SK-N-SH (cell line): ENCODE data around the gene SLC2A8. TPM values are rescaled to one million over a fixed set of nuclear protein-coding genes. Genes with fewer than 3 reads are reported as not detected.

Experiments used
- CTCF ChIA-PET: fragments of 300-600, 350-600 bp; formaldehyde crosslinking; extraction: SDS; loops from one replicate; lab custom pipeline; 2021; lab: Yijun Ruan, JAX
- POLR2A ChIA-PET: fragments of 350-600 bp; sonication (Branson Sonifier 250); formaldehyde crosslinking; extraction: SDS; loops from one replicate; lab custom pipeline; 2020; ENCODE audit warnings: antibody characterized with exemption, inconsistent platforms; lab: Yijun Ruan, JAX
- DNase-seq: peaks from one replicate; pipeline ENCODE4 v3.0.0; 2012
- H2AFZ ChIP-seq: fragments of 200-600 bp; sonication (generic); 2 replicates; pipeline ENCODE4 v1.8.1; 2016; ENCODE audit warnings: antibody characterized with exemption, mild to moderate bottlenecking, low read depth
- H3F3A ChIP-seq: fragments of 200-600 bp; sonication (generic); replicated peaks from 2 replicates; pipeline ENCODE3; 2016; ENCODE audit warnings: antibody characterized with exemption, mild to moderate bottlenecking; ENCODE audit not compliant: insufficient read depth
- H3K27ac ChIP-seq, 2 experiments: fragments of 200-500 bp in 1 of 2; fragments of 200-600 bp in 1 of 2; sonication (Bioruptor generic) in 1 of 2; sonication (generic), shearing (Covaris generic) in 1 of 2; 2 replicates each; pipeline versions ENCODE4 v1.5.1 to v1.6.1; 2014 to 2016; ENCODE audit warnings: low read depth in 2 of 2, inconsistent platforms in 1 of 2, low read length in 1 of 2, mild to moderate bottlenecking in 1 of 2, mixed read lengths in 1 of 2
- H3K27me3 ChIP-seq: fragments of 200-600 bp; sonication (generic), shearing (Covaris generic); 2 replicates; pipeline ENCODE4 v1.6.1; 2016; ENCODE audit warnings: mixed run types; ENCODE audit not compliant: insufficient read depth
- H3K36me3 ChIP-seq, 2 experiments: fragments of 200-500 bp in 1 of 2; fragments of 200-600 bp in 1 of 2; sonication (Bioruptor generic) in 1 of 2; sonication (generic) in 1 of 2; replicated peaks in 1 of 2; 2 replicates each; pipeline versions ENCODE3 to v1.5.1; 2014 to 2016; ENCODE audit warnings: low read length in 1 of 2, mild to moderate bottlenecking in 1 of 2; ENCODE audit not compliant: insufficient read depth in 2 of 2, control insufficient read depth in 1 of 2
- H3K4me1 ChIP-seq, 2 experiments: fragments of 200-500 bp in 1 of 2; fragments of 200-600 bp in 1 of 2; sonication (Bioruptor generic) in 1 of 2; sonication (generic), shearing (Covaris generic) in 1 of 2; 2 replicates each; pipeline versions ENCODE4 v1.5.1 to v1.6.1; 2014 to 2016; ENCODE audit warnings: low read depth in 1 of 2, low read length in 1 of 2, mixed run types in 1 of 2; ENCODE audit not compliant: insufficient read depth in 2 of 2, control insufficient read depth in 1 of 2
- H3K4me2 ChIP-seq: fragments of 200-600 bp; sonication (generic), shearing (Covaris generic); 2 replicates; pipeline ENCODE4 v1.6.1; 2017; ENCODE audit warnings: mixed run types
- H3K4me3 ChIP-seq, 2 experiments: fragments of 200-500 bp in 1 of 2; fragments of 200-600 bp in 1 of 2; sonication (Bioruptor generic) in 1 of 2; sonication (generic), shearing (Covaris generic) in 1 of 2; 2 replicates each; pipeline versions ENCODE4 v1.5.1 to v1.8.1; 2014 to 2016; ENCODE audit warnings: low read depth in 2 of 2, inconsistent platforms in 1 of 2, low read length in 1 of 2, mild to moderate bottlenecking in 1 of 2, mixed read lengths in 1 of 2, moderate library complexity in 1 of 2
- H3K79me2 ChIP-seq: fragments of 200-600 bp; sonication (generic); 2 replicates; pipeline ENCODE4 v1.8.1; 2017; ENCODE audit warnings: mild to moderate bottlenecking; ENCODE audit not compliant: insufficient read depth
- H3K9ac ChIP-seq: fragments of 200-600 bp; sonication (generic); 2 replicates; pipeline ENCODE4 v1.6.1; 2017; ENCODE audit warnings: mixed run types
- H3K9me2 ChIP-seq: fragments of 200-600 bp; sonication (generic); 2 replicates; pipeline ENCODE4 v1.6.1; 2017; ENCODE audit warnings: mixed run types
- H3K9me3 ChIP-seq: fragments of 200-600 bp; sonication (generic); 2 replicates; pipeline ENCODE4 v1.6.1; 2017; ENCODE audit warnings: mixed run types, mild to moderate bottlenecking, moderate library complexity
- H4K20me1 ChIP-seq: fragments of 200-600 bp; sonication (generic); 2 replicates; pipeline ENCODE4 v1.6.1; 2017; ENCODE audit warnings: mild to moderate bottlenecking, mixed run types; ENCODE audit not compliant: insufficient read depth
- CTCF ChIP-seq: fragments of 200-600 bp; sonication (generic); IDR thresholded peaks from 2 replicates; pipeline ENCODE4 v1.6.1; 2017; ENCODE audit warnings: antibody characterized with exemption, mild to moderate bottlenecking, moderate library complexity
- ELF1 ChIP-seq: IDR thresholded peaks from 2 replicates; pipeline ENCODE4 v1.4.0; 2012
- EP300 ChIP-seq, 2 experiments: IDR thresholded peaks; 2 replicates each; pipeline versions ENCODE4 v1.4.0 to v1.6.1; 2012; ENCODE audit warnings: borderline replicate concordance in 1 of 2, low read depth in 1 of 2, low read length in 1 of 2
- FOSL2 ChIP-seq: IDR thresholded peaks from 2 replicates; pipeline ENCODE4 v1.4.0; 2012; ENCODE audit warnings: low read depth, mild to moderate bottlenecking, moderate library complexity, borderline replicate concordance
- GABPA ChIP-seq: IDR thresholded peaks from 2 replicates; pipeline ENCODE4 v1.4.0; 2012; ENCODE audit warnings: low read depth, mild to moderate bottlenecking
- MAX ChIP-seq: IDR thresholded peaks from 2 replicates; pipeline ENCODE4 v1.4.0; 2012; ENCODE audit warnings: low read depth
- MEF2A ChIP-seq: IDR thresholded peaks from 2 replicates; pipeline ENCODE4 v1.4.0; 2012; ENCODE audit warnings: low read depth, borderline replicate concordance
- NRF1 ChIP-seq: IDR thresholded peaks from 2 replicates; pipeline ENCODE4 v1.6.1; 2012; ENCODE audit warnings: low read depth, mild to moderate bottlenecking, low read length
- RAD21 ChIP-seq: IDR thresholded peaks from 2 replicates; pipeline ENCODE4 v1.6.1; 2012; ENCODE audit warnings: mild to moderate bottlenecking, low read length
- REST ChIP-seq: IDR thresholded peaks from 2 replicates; pipeline ENCODE4 v1.6.1; 2012; ENCODE audit warnings: mild to moderate bottlenecking, low read depth, low read length, moderate library complexity
- TAF1 ChIP-seq: IDR thresholded peaks from 2 replicates; pipeline ENCODE4 v1.6.1; 2012; ENCODE audit warnings: low read depth, mild to moderate bottlenecking, low read length, moderate library complexity, borderline replicate concordance
- USF1 ChIP-seq: IDR thresholded peaks from 2 replicates; pipeline ENCODE4 v1.4.0; 2012; ENCODE audit warnings: low read depth, borderline replicate concordance
- WGBS: methylation state at CpG from one replicate; pipeline ENCODE4 v1.1.6; 2017; ENCODE audit warnings: low lambda C conversion rate; 5-methylcytosine and 5-hydroxymethylcytosine counted together
- polyA plus RNA-seq, 3 experiments: library from polyadenylated mRNA; depleted of rRNA; stranded (reverse); fragments of >200 nt; gene quantifications; 2 replicates each; pipeline ENCODE4 v1.2.3, GENCODE V29; 2012

Gene SLC2A8
- polyA plus RNA-seq, 1 of the 3 experiments (the other 2 are of a cell fraction): 15.1 TPM

GRCh38 chr9:127437497-127438264 is 40.7 kb downstream of the SLC2A8 start:
- Histone ChIP-seq H3K9me2 (no peaks in the 10 kb centered on the region), H3K9me3 (no peaks in the 10 kb centered on the region), H3K9ac (no peak overlapping the region), H3F3A (peaks cover 7% of the 10 kb centered on the region), H3K27ac (no peak overlapping the region)
- no peak for TF ChIP-seq MAX
- TF ChIP-seq GABPA: no peak
- no peak for TF ChIP-seq TAF1
- TF ChIP-seq CTCF: no peak
- no peak for TF ChIP-seq USF1
- TF ChIP-seq EP300 (IDR thresholded peaks at IDR 0.05; ENCODE audit: borderline replicate concordance in 1 of 2, low read depth in 1 of 2, low read length in 1 of 2): no peak
- TF ChIP-seq MEF2A: no peak
- no peak for TF ChIP-seq NRF1
- no peak for TF ChIP-seq RAD21
- TF ChIP-seq FOSL2: no peak
- TF ChIP-seq, all 33 proteins: peak for 0
- no peaks in the 10 kb centered on the region for H3K4me1 ChIP-seq
- H3K79me2 ChIP-seq: peaks cover 4% of the 10 kb centered on the region; the same call in 1 of the 2 replicates
- peaks cover 60 to 67% of the 10 kb centered on the region in 2 experiments for H3K36me3 ChIP-seq
- H3K27me3 ChIP-seq: no peaks in the 10 kb centered on the region
- no peak overlapping the region for H3K4me2 ChIP-seq
- H4K20me1 ChIP-seq: 0 out of 2 replicates have a peak, but pooled peaks cover 5% of the 10 kb centered on the region
- H2AFZ ChIP-seq: no peak overlapping the region
- ChIA-PET POLR2A (no interaction called here), CTCF (interaction anchor here (1.4 kb wide), 1 partner anchor 14 kb away, joined by 3 read pairs; no protein-coding TSS in a partner anchor)
- H3K4me3 ChIP-seq: no peak overlapping the region
- DNase-seq: no peak
- WGBS: 88% methylated on average over 10 of the region's 12 CpGs

- H3K4me2 ChIP-seq: no peak overlapping the region
- no peak for DNase-seq
- H3F3A ChIP-seq: peaks cover 13% of the 10 kb centered on the region
- CTCF ChIA-PET: interaction anchor here (1.0 kb wide), 1 partner anchor 11 kb away, joined by 3 read pairs; no protein-coding TSS in a partner anchor
- peaks cover 55 to 61% of the 10 kb centered on the region in 2 experiments for H3K36me3 ChIP-seq
- no peaks in the 10 kb centered on the region for H3K27me3 ChIP-seq
- no peaks in the 10 kb centered on the region; the same call in 1 of the 2 replicates for H3K79me2 ChIP-seq
- H2AFZ ChIP-seq: no peak overlapping the region
- 99% methylated on average over 9 of the region's 9 CpGs for WGBS
- no peaks in the 10 kb centered on the region for H3K9me2 ChIP-seq
- H3K27ac ChIP-seq: no peak overlapping the region
- no peak for TF ChIP-seq ELF1
- no peak for TF ChIP-seq REST
- TF ChIP-seq TAF1: no peak
- TF ChIP-seq USF1: no peak
- TF ChIP-seq, all 33 proteins: peak for 0
- H3K4me1 ChIP-seq: no peaks in the 10 kb centered on the region
- POLR2A ChIA-PET: no interaction called here
- H3K9me3 ChIP-seq: no peaks in the 10 kb centered on the region
- no peak overlapping the region for H3K9ac ChIP-seq
- no peak overlapping the region for H3K4me3 ChIP-seq
- no peaks in the 10 kb centered on the region for H4K20me1 ChIP-seq
Observed at GRCh38 chr9:127438394-127438793, 41.4 kb downstream of the SLC2A8 start.
